Measurements from ENCODE around the gene RHCE. TPM values are rescaled to one million over a fixed set of nuclear protein-coding genes. Genes with fewer than 3 reads are reported as not detected.
"Not testable (repeated sequence)": the region's sequence is repeated elsewhere in the genome, so short reads cannot be mapped to it uniquely, and the experiment has no call there.

Gene RHCE
- total and polyA plus RNA-seq, 9 of the 15 experiments (the other 6 are each of a cell fraction or from before 2014, with no cell fraction given) = 5.4 to 31.5 (median 12.6) TPM

GRCh38 chr1:25402947-25403803 is 17.4 kb downstream of the RHCE start:
- H3K9me3 ChIP-seq (replicated peaks; ENCODE audit: control insufficient read depth, insufficient read depth, low read depth, low read length); POLR2A ChIA-PET; BruUV-seq (replicated peaks); H4K20me1 ChIP-seq (replicated peaks; ENCODE audit: control insufficient read depth, insufficient read depth, low read length); H3K4me2 ChIP-seq (ENCODE audit: insufficient read depth, low read length); H3K79me2 ChIP-seq (ENCODE audit: control insufficient read depth, insufficient read depth, low read length); H3K9ac ChIP-seq (ENCODE audit: insufficient read depth in 1 of 2, low read depth in 2 of 2, low read length in 2 of 2); H3K4me1 ChIP-seq (replicated peaks in 1 of 2; ENCODE audit: control insufficient read depth in 2 of 2, insufficient read depth in 2 of 2, low read length in 2 of 2); H3K9me1 ChIP-seq (ENCODE audit: control insufficient read depth, insufficient read depth, low read length); H2AFZ ChIP-seq (ENCODE audit: low read depth, low read length); H3K4me3 ChIP-seq; H3K27me3 ChIP-seq (ENCODE audit: control insufficient read depth in 2 of 2, insufficient read depth in 2 of 2, low read length in 2 of 2); H3K27ac ChIP-seq (ENCODE audit: extremely low read depth, low read depth, low read length); DNase-seq (ENCODE audit: extremely low read depth in 1 of 4, low spot score in 3 of 4); H3K36me3 ChIP-seq (ENCODE audit: control insufficient read depth, insufficient read depth, low read length); TF ChIP-seq REST (CRISPR knock-in tag; IDR thresholded peaks at IDR 0.05; ENCODE audit: low read depth): not testable (repeated sequence)
- CTCF ChIA-PET (ENCODE audit: low intra/inter-chr PET ratio) = interaction anchor here (0.9 kb wide), 1 partner anchor 117 kb away, joined by 3 read pairs; no protein-coding TSS in a partner anchor
- FAIRE-seq (peak; percentile 84), ATAC-seq (peak; percentile 93)
- TF ChIP-seq BCOR (IDR thresholded peaks at IDR 0.05) = peak; percentile 53; the same call in 1 of the 2 replicates
- peak; percentile 25 to 58; a peak in 2 of 4 replicates for TF ChIP-seq KDM1A (IDR thresholded peaks at IDR 0.05)
- TF ChIP-seq ZNF436 (CRISPR knock-in tag; IDR thresholded peaks at IDR 0.05) = peak; percentile 79
- peak in 1 of 2 experiments; percentile 53; a peak in 3 of 4 replicates for TF ChIP-seq RAD21 (CRISPR knock-in tag; conservative IDR thresholded peaks at IDR 0.05 in 1 of 2, IDR thresholded peaks at IDR 0.05 in 1 of 2)
- TF ChIP-seq SMC3 (conservative IDR thresholded peaks at IDR 0.05; ENCODE audit: insufficient read depth, low read depth, low read length) = 0 out of 2 replicates have a peak, but pooled peaks have one; percentile 24
- TF ChIP-seq CTCF (IDR thresholded peaks at IDR 0.05 in 2 of 3, conservative IDR thresholded peaks at IDR 0.05 in 1 of 3; ENCODE audit: insufficient read depth in 2 of 3, low read depth in 1 of 3, low read length in 3 of 3) = peak; percentile 36 to 49 (median 39); a peak in 5 of 6 replicates
- TF ChIP-seq NRF1 (conservative IDR thresholded peaks at IDR 0.05 in 1 of 2, IDR thresholded peaks at IDR 0.05 in 1 of 2) = 0 out of 4 replicates have a peak, but pooled peaks have one; percentile 16 to 23
- peak; percentile 5; the same call in 1 of the 2 replicates for TF ChIP-seq REST (IDR thresholded peaks at IDR 0.05; ENCODE audit: borderline replicate concordance)
- intact Hi-C loops (cut with micrococcal nuclease) = loop anchor here (5.0 kb wide), 1 partner anchor 119 kb away; no protein-coding TSS in a partner anchor
- WGBS (ENCODE audit: insufficient coverage, low coverage, missing lambda C conversion rate) = 11% methylated on average over 6 of the region's 8 CpGs
- in situ Hi-C loops (cut with MboI) = loop anchor here (5.0 to 10.0 kb wide), 3 partner anchors 116 to 412 kb away; partner anchors contain the start of gene MTFR1L

Data from K562 (cell line).